HG02642 (cell line): ENCODE measurements around the gene TAF11L2.
"Not testable (repeated sequence)": the region's sequence is repeated elsewhere in the genome, so short reads cannot be mapped to it uniquely, and the experiment has no call there.

Source experiments
- ATAC-seq: cut with Tn5 transposase; IDR thresholded peaks from one replicate; pipeline ENCODE4 v1.9.1; 2021; ENCODE audit warnings: mild to moderate bottlenecking; ENCODE audit not compliant: unreplicated experiment, poor library complexity

The TAF11L2 gene

DNA sequence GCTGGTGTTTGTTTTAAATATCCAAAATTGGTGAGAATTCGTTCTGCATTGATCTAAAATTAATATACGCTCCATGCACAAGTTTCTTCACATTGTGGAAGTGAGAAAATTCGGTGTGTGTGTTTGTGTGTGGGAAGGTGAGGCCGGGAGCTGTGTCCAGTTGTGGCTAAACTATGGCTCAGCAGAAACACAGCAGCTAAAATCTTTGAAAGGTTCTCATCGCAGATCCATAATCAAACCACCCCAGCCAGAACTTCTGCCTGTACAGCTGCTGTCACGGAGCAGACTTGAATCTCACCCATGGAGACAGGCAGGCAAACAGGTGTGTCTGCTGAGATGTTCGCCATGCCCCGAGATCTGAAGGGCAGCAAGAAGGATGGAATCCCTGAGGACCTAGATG, at the start of gene TAF11L2:
Gene TAF11L2 (plus strand): TSS at position 301 of the 400 bp plus-strand sequence.
- not testable (repeated sequence) for ATAC-seq

DNA sequence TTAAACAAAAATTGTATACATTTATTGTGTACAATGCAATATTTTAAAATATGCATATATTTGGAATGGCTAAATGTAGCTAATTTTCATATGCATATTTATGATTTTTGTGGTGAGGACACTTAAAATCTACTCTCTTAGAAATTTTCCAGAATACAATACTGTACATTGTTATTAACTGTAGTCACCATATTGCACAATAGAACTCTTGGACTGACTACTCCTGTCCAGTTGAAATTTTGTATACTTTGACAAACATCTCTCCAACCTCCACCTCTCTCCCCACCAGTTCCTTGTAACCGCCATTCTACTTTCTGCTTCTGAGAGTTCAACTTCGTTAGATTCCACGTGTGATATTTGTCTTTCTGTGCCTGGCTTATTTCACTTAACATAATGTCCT, 49.2 kb upstream of the TAF11L2 start:
- no peak for ATAC-seq

DNA sequence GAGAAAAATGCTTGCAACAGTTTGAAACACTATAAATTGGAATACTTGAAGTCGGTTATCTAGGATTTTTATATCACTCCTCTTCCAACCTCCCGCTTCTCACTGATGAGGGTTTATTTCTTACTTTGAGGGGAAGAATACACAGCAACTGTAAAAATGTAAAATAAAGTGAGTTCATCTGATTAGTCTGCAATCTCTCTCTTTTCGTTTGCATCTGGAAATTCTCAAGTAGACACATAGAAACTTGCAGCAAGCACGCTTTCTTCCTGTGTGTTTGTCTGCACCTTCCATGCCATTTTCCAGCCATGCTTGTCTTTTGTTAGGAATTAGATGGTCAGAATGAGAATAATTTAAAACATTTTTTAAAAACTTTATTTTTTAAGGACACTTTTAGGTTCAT, 45.1 kb upstream of the TAF11L2 start:
- no peak for ATAC-seq

DNA sequence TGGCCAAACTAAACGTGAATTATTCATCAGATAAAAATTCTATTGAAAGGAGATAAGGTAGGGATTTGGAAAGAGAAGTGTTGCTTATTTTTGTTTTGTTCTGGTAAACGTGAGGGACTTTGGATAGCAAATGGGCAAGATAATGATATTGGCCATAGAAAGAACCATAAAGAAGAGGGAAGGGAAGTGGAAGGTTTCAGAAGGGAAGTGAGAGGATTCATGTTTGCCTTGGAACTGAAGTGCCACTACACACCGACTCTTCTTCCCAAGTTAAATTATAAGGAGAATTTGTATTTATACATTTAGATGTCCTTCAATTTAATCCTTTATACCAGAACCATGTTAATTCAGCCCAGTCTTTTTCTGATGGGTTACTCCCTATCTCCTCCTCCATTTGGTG, 42.1 kb upstream of the TAF11L2 start:
- ATAC-seq = no peak

DNA sequence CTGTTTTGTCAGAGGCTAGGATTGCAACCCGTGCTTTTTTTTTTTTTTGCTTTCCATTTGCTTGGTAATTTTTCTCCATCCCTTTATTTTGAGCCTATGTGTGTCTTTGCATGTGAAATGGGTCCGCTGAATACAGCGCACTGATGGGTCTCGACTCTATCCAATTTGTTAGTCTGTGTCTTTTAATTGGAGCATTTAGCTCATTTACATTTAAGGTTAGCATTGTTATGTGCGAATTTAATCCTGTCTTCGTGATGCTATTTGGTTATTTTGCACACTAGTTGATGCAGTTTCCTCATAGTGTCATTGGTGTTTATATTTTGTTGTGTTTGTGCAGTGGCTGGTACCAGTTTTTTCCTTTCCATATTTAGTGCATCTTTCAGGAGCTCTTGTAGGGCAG, 36.2 kb upstream of the TAF11L2 start:
- no peak for ATAC-seq

DNA sequence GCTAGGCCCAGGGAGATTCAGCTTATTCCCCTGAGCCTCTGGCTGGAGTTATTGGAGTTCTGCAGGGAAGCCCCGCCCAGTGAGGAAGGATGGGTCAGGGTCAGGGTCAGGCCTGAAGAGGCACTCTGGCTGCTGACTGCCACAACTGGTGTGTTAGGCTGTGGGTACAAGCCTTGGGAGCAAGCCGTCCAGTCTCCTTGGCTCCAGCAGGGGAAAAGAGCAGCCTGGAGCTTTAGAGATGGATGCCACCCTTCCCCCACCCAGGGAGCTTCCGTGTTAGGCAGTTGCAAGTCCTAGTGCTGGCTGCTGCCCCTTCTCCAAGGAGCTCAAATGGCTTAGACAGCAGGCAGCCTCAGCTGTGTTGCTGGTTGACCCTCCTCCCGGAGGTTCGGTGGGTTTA, 34.4 kb upstream of the TAF11L2 start:
- no peak for ATAC-seq

DNA sequence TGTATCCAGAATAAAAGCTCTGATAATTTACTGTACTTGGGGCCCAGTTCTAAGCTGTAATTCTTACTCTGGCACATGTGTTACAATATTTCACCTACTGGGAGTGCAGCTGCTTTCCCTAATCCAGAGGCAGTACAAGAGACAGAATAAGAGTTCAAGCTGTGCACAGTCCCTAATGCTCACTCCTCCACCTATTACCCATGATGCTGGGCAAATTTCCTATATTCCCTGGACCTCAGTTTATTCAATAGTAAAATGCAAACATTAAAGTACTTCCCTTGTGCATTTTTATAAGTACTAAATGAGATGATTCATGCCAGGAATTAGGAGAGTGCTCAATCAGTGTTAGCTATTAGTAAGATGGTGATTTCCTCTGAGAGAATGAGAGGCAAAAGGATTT, 28.0 kb upstream of the TAF11L2 start:
- no peak for ATAC-seq

DNA sequence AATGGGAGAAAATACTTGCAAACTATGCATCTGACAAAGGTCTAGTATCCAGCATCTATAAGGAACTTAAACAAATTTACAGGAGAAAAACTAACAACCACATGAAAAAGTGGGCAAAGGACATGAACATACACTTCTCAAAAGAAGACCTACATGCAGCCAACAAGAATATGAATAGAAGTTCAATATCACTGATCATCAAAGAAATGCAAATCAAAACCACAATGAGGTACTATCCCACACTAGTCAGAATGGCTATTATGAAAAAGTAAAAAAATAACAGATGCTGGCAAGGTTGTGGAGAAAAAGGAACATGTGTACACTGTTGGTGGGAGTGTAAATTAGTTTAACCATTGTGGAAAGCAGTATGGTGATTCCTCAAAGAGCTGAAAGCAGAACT, 23.0 kb upstream of the TAF11L2 start:
- ATAC-seq = not testable (repeated sequence)

DNA sequence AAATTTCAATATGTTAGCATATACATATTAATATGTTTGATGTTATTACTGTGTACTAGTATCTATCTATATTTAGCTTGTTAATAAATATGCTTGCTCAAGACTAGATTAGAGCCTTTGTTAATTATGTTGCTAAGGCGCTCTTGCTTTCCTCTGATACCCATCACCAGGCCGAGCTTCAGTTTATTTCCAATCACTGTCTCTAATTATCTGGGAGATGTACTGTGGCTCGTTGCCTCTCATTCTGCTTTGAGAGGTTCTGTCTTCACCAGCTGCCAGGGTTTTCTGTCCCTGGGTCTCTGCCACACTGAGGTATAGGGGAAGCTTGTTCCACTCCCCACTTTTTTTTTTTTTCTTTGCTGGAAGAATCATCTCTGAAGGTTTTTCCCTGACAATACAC, 21.0 kb upstream of the TAF11L2 start:
- ATAC-seq = no peak

DNA sequence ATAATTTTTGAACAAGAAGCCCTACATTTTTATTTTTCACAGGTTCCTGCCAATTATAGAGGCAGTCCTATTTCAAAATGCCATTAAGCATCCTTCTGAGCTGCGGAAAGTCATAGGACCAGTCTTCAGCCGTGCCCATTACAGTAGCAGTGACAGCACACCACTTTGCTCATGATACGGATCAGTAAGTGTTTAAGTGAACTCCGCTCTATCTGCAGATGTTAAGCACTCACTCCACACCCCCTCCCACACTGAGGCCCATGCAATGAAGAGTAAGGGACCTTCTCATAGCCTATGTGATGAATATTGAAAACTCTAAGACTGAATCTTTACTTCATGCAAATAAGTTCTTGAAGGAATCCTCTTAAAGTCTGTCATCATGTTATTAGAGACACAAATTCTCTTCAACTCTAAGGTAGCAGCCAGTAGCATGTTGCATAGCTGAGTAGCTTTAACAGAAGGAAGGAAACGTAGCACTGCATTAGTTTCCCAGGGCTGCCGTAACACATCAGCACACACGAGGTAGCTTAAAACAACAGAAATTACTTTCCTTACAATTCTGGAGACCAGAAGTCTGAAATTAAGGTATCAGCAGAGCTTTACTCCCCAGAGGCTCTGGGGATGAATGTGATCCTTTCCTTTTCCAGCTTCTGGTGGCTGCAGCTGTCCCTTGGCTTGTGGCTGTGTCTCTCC, 20.3 kb upstream of the TAF11L2 start:
- ATAC-seq = no peak

DNA sequence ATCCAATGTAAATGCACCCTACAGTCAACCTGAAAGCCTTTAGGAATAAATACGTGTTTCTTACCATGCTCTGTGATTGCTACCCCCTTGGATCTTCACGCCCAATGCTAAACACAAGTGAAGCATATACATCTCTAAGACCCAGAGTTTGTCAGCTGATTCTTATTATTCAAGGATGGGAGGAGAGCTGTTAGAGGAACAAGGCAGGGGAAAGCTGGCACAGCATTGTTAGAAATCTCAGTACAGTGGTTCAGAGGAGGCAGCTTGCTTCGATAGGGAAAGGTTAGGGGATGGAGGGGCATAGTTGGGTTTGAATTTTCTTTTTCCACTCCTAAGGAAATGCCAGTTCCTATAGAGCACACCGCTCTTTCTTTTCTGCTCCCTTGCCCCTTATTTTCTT, 16.7 kb upstream of the TAF11L2 start:
- no peak for ATAC-seq

DNA sequence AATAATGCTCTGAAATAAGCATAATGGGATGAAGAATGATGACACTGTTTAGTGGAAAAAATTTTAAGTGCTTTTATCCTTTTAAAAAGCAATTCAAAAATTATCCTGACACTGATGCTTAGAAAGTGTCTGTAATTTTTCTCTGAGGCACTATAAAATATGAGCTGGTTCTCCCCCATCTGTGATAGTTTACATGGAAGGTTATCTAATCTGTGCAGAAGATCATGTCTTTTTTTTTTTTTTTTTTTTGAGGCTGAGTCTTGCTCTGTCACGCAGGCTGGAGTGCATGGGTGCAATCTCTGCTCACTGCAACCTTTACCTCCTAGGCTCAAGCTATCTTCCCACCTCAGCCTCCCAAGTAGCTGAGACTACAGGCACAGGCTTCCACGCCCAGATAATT, 15.2 kb upstream of the TAF11L2 start:
- no peak for ATAC-seq

DNA sequence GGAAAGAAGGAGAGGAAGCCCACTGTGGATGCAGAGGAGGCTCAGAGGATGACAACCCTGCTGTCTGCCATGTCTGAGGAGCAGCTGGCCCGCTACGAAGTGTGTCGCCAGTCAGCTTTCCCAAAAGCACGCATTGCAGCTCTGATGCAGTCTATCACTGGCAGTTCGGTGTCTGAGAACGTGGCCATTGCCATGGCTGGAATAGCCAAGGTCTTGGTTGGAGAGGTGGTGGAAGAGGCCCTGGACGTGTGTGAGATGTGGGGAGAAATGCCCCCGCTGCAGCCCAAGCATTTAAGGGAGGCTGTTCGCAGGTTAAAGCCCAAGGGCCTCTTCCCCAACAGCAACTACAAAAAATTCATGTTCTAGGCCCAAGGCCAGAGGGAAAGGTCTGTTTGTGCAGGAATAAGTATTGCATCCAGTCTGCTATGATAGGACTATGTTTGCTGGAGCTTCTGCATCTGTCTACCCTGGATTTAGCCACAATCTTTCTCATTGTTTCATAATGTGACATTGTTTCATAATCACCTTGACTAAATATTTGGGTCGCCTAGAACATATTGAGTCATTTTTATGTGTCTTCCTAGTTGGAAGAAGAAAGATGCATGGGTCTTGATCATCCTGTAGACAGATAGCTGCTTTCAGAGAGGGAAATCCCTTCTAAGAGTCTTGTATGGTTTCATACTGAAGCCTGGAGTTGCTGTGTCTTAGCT, 11.4 kb upstream of the TAF11L2 start:
- ATAC-seq = not testable (repeated sequence)

DNA sequence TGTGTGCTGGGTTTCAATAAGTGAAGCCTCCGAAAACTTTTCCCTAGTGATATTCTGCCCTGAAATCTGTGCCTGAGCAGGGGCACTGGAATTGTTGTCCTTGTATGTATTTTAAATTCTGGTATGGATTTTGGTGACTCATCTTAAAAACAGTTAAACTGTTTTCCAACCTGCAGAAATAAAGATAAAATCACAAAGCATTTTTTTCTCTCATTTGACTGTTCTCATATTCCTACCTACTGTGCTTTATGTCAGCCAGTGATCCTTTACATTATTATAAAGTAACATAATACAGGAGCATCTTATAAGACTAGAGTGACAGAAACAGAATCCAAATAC, 10.9 kb upstream of the TAF11L2 start:
- ATAC-seq = no peak

DNA sequence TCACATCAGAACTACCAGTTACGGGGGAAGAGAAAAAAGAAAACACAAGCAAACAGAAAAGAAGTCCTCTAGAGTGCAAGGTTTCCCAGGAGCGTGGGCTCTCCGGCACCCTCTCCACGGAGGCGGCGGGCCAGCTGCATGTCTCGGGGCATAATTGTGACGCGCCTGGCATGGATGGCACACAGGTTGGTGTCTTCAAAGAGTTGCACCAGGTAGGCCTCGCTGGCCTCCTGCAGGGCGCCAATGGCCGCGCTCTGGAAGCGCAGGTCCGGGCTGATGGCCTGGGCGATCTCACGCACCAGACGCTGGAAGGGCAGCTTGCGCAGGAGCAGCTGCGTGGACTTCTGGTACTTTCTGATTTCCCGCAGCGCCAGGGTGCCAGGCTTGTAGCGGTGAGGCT, 6.8 kb upstream of the TAF11L2 start:
- not testable (repeated sequence) for ATAC-seq

DNA sequence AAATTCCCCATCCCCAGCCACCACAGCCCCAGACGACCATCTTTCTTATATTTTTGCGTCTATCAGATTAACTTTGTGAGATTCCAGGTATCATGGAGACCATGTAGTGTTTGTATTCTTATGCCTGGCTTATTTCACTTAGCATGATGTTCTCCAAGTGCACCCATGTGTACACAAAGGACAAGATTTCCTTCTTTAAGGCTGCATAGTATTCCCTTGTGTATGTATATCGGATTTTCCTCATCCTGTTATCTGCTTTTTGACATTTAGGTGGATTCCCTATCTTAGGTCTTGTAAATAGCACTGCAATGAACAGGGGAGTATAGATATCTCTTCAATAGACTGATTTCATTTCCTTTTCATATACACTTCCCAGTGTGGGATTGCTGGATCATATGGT, 5.3 kb upstream of the TAF11L2 start:
- no peak for ATAC-seq

DNA sequence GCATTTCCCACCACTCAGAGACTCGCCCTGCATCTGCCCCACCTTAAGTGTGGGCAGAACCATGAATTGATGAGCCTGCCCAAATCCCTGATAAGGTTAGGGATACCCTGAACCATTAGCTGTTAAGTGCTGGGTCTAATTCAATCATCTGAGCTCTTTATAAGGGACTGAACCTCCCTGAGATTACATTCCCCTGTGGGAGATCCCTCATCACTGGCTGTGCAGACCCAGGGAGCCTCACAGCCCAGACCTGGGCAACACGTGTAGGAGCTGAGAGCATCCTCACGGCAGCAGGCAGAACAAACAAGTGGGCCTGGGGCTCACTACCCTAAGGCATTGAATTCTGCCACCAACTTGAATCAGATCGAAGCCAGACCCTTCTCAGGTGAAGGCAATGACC, 585 bp upstream of the TAF11L2 start:
- no peak for ATAC-seq

DNA sequence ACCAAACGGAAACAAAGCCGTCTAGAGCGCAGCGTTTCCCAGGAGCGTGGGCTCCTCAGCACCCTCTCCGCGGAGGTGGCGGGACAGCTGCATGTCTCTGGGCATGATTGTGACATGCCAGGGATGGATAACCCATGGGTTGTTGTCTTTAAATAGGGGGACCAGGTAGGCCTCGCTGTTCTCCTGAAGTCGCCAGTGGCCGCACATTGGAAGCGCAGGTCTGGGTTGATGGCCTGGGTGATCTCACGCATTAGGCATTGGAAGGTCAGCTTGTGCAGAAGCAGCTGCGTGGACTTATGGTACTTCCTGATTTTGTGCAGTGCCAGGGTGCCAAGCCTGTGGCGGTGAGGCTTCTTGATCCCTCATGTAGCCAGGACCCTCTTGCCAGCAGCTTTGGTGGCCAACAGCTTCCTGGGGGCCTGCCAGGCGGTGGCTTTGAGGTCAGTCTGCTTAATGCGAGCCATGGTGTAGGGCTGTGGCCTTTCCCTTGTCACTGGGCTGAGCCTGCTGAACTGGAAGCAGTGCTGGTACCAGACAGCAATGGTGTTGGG, 13.8 kb downstream of the TAF11L2 start:
- no peak for ATAC-seq

DNA sequence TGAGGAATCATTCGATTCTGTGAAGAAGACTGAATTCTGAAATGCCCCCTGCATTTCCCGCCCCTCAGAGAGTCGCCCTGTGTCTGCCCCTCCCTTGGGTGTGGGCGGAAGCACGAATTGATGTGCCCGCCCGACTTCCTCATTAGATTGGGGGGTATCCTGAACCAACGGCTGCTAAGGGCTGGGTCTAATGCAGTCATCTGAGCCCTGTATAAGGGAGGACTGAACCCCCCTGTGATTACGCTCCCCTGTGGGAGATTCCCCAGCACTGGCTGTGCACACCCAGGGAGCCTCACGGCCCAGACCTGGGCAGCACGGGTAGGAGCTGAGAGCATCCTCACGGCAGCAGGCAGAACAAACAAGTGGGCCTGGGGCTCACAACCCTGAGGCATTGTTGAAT, 19.5 kb downstream of the TAF11L2 start:
- not testable (repeated sequence) for ATAC-seq

DNA sequence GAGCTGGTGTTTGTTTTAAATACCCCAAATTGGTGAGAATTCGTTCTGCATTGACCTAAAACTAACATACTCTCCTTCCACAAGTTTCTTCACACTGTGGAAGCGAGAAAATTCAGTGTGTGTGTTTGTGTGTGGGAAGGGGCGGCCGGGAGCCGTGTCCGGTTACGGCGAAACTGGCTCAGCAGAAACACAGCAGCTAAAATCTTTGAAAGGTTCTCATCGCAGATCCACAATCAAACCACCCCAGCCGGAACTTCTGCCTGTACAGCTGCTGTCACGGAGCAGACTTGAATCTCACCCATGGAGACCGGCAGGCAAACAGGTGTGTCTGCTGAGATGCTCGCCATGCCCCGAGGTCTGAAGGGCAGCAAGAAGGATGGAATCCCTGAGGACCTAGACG, 20.0 kb downstream of the TAF11L2 start, which contains the start of gene TAF11L3:
Gene TAF11L3 (plus strand): TSS at position 301 of the 400 bp plus-strand sequence.
- ATAC-seq = not testable (repeated sequence)

DNA sequence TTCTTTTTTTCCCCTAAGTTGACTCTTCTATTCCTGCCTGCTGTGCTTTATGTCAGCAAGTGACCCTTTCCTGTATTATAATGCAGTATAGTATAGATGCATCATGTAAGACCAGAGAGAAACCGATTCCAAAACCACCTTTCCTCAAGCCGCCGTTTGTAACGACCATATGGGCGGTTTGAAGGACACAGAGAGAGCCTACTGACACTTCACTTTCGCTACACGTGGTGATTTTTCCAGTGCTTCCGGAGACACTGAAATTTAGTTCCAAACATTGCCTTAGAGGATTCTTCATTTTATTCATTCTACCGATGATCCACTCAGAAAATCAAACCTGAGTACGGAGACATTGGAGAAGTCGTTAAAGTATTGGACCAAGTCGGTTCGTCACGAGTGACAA, 21.5 kb downstream of the TAF11L2 start:
- ATAC-seq = not testable (repeated sequence)

DNA sequence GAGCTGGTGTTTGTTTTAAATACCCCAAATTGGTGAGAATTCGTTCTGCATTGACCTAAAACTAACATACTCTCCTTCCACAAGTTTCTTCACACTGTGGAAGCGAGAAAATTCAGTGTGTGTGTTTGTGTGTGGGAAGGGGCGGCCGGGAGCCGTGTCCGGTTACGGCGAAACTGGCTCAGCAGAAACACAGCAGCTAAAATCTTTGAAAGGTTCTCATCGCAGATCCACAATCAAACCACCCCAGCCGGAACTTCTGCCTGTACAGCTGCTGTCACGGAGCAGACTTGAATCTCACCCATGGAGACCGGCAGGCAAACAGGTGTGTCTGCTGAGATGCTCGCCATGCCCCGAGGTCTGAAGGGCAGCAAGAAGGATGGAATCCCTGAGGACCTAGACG, 23.5 kb downstream of the TAF11L2 start, which contains the start of gene TAF11L4:
Gene TAF11L4 (plus strand): TSS at position 301 of the 400 bp plus-strand sequence.
- not testable (repeated sequence) for ATAC-seq
